Stomach (tissue), 9 donors: ENCODE data around the gene CLSTN2. TPM values are rescaled to one million over a fixed set of nuclear protein-coding genes. Genes with fewer than 3 reads are reported as not detected.

Experiments
- DNase-seq, 2 donors: peaks; one replicate each; pipeline versions ENCODE4 v3.0.0 to v3.0.0-alpha.2; 2013 to 2019
- H3K27ac ChIP-seq, 5 donors: fragments of 200-600 bp in 4 of 5; sonication (generic) in 4 of 5; one replicate each; pipeline ENCODE4 v1.5.1; 2013 to 2019; ENCODE audit warnings: mild to moderate bottlenecking in 1 of 5, moderate library complexity in 1 of 5
- H3K27me3 ChIP-seq, 3 donors: fragments of 200-600 bp; sonication (generic); one replicate each; pipeline ENCODE4 v1.5.1; 2017 to 2019; ENCODE audit warnings: mixed run types in 1 of 3
- H3K36me3 ChIP-seq, 4 donors: fragments of 200-600 bp; sonication (generic); 1 replicate in 3 of 4; 2 replicates in 1 of 4; pipeline ENCODE4 v1.5.1; 2016 to 2019
- H3K4me1 ChIP-seq, 4 donors: fragments of 200-600 bp; sonication (generic); one replicate each; pipeline ENCODE4 v1.5.1; 2016 to 2019
- H3K4me3 ChIP-seq, 4 donors: fragments of 200-600 bp; sonication (generic) in 3 of 4; one replicate each; pipeline ENCODE4 v1.5.1; 2016 to 2019; ENCODE audit warnings: mild to moderate bottlenecking in 1 of 4
- H3K9me3 ChIP-seq, 4 donors: fragments of 200-600 bp; sonication (generic); one replicate each; pipeline ENCODE4 v1.5.1; 2016 to 2019
- CTCF ChIP-seq, 7 experiments: fragments of 450-650 bp in 4 of 7; fragments of 200-600 bp in 3 of 7; sonication (generic) in 3 of 7; IDR thresholded peaks; one replicate each; pipeline ENCODE4 v1.5.1; 2016 to 2019; ENCODE audit warnings: antibody characterized with exemption in 7 of 7, control low read depth in 2 of 7, mild to moderate bottlenecking in 1 of 7
- EP300 ChIP-seq: sonication (generic); formaldehyde crosslinking; IDR thresholded peaks from one replicate; pipeline ENCODE4 v1.6.1; 2017; ENCODE audit warnings: antibody characterized with exemption
- POLR2A ChIP-seq, 4 donors: fragments of 450-650 bp; IDR thresholded peaks; one replicate each; pipeline ENCODE4 v1.6.1; 2016; ENCODE audit warnings: antibody characterized with exemption in 4 of 4, control low read depth in 2 of 4, mild to moderate bottlenecking in 1 of 4, moderate library complexity in 1 of 4
- POLR2AphosphoS5 ChIP-seq, 3 donors: sonication (generic); formaldehyde crosslinking; IDR thresholded peaks; one replicate each; pipeline ENCODE4 v1.6.1; 2016; ENCODE audit warnings: antibody characterized with exemption in 3 of 3
- WGBS, 5 donors: extraction: QIAGEN DNeasy Blood & Tissue Kit in 3 of 5; methylation state at CpG; one replicate each; pipeline versions ENCODE4 v1.1.5 to v1.1.7; 2013 to 2018; 5-methylcytosine and 5-hydroxymethylcytosine counted together
- intact Hi-C: fragments of 100-400 bp; cut with DNase I; formaldehyde crosslinking; loops from one replicate; pipeline ENCODE4 v1.15.1; 2023; ENCODE audit warnings: low total_unique reads
- polyA plus RNA-seq, 3 donors: library from polyadenylated mRNA; stranded (reverse); fragments of 200-250 nt; gene quantifications; one replicate each; pipeline ENCODE4 v1.2.3, GENCODE V29; 2013
- total RNA-seq, 5 donors: library from RNA; depleted of rRNA; stranded (reverse); fragments of >200 nt; gene quantifications; one replicate each; pipeline versions ENCODE4 v1.1.0 to v1.2.3, GENCODE V29; 2014 to 2016
- donor health status: healthy with polysubstance abuse.
- donor health status: Bipolar disorder and iron deficiency.
- donor health status: healthy.

The CLSTN2 gene
- total and polyA plus RNA-seq, 8 donors, result 0.10 to 5.4 (median 1.7) TPM

DNA sequence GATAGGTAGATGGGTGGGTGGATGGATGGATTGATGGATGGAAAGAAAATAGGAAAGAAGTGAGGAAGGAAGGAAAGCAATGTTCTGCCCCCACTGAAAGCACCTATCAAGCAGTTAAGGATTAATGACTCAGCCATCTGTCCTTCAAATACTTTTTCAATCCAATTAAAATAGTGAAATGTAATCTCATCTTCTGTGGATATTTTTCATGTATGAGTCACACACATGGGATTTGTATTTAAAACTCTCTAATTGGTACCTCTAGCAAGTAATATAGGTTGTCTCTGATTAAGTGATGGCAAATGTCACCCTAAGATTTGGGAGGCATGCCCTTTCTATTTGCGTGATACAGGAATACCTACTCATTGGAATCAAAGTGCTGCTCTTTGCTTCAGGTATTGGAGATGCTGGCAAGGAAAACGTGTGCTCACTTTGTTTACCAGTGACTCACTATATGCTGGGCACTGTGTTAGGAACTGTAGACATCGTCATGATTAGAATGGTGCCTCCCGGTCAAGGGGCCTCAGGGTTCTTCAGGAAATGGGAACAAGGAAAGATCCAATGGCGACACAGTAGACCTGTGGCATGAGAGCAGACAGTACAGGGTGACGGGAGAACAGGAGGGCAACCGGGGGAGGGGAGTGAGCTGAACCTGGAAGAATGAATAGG lies 230.1 kb downstream of the CLSTN2 start:
- no peaks in the 10 kb centered on the region for H3K36me3 ChIP-seq
- H3K27me3 ChIP-seq, result no peaks in the 10 kb centered on the region
- H3K9me3 ChIP-seq, result no peaks in the 10 kb centered on the region
- peaks cover 0 to 7% (median 0%) of the 10 kb centered on the region in 4 donors for H3K4me1 ChIP-seq
- no peak overlapping the region for H3K27ac ChIP-seq
- intact Hi-C loops, result no loop called here
- no peak overlapping the region for H3K4me3 ChIP-seq
- no peak for DNase-seq
- 73 to 78% (median 75%) methylated on average over 7 of the region's 7 CpGs for WGBS, 5 donors
- TF ChIP-seq EP300 (no peak), POLR2AphosphoS5 (IDR thresholded peaks at IDR 0.05) (no peak), POLR2A (IDR thresholded peaks at IDR 0.05) (no peak), CTCF (IDR thresholded peaks at IDR 0.05) (no peak)

DNA sequence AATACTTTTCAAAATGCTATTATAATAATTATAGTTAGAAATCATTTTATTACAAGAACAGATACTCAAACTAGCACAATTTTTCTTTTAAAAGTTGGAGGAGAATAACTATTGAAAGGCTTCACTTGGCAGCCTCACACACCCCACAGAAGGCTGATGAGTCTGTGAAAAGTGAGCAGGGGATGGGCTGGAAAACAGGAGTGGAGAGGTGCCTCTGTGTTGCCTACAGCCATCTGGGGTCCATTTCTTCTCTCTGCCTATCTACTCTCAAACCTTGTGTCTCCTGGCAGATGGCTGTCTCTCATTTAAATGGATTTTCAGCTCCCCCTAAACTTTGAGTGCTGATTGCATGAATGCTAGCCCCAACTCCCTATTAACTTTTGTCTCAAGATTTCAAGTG lies 230.8 kb downstream of the CLSTN2 start:
- H3K27ac ChIP-seq, result no peak overlapping the region
- no peaks in the 10 kb centered on the region for H3K9me3 ChIP-seq
- TF ChIP-seq EP300, result no peak
- TF ChIP-seq POLR2AphosphoS5 (IDR thresholded peaks at IDR 0.05), result no peak
- TF ChIP-seq CTCF (IDR thresholded peaks at IDR 0.05), result no peak
- no peak for TF ChIP-seq POLR2A (IDR thresholded peaks at IDR 0.05)
- intact Hi-C loops, result no loop called here
- no peaks in the 10 kb centered on the region for H3K27me3 ChIP-seq
- DNase-seq, result no peak
- peaks cover 0 to 7% (median 0%) of the 10 kb centered on the region in 4 donors for H3K4me1 ChIP-seq
- no peak overlapping the region for H3K4me3 ChIP-seq
- no peaks in the 10 kb centered on the region for H3K36me3 ChIP-seq

DNA sequence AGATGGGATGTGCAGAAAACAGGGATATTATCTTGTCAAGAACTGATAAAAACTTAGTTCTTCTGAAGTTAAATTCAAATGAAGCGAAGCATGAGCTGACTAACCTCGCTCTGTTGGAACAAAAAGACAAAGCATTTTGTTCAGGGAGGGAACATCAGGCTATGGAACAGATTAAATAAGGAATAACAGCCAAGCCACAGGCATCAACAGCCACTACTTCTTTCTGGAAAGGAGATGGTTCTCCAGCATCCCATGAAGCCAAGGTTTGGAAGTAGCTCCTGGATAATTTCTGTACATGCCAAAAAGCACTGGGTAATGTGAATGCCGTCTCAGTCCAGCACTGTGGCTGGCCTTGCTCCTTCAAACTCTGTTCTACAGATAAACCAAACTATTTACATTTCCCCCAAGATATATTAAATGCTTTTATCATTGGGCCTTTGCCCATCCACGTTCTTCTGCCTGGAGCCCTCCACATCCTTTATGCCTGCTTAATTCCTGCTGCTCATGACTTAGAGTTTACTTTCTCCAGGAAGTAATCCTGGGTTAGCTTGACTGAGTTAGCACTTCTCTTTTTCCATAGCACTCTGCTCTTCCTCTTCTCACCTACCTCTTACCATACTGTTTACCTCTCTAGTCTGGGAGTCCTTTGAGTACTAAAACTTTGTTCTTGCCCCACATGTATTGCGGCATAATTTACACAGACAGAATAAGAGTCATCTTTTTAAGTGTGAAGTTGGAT lies 232.0 kb downstream of the CLSTN2 start:
- TF ChIP-seq CTCF (IDR thresholded peaks at IDR 0.05), result no peak
- TF ChIP-seq POLR2AphosphoS5 (IDR thresholded peaks at IDR 0.05), result no peak
- TF ChIP-seq POLR2A (IDR thresholded peaks at IDR 0.05), result no peak
- no peak for TF ChIP-seq EP300
- intact Hi-C loops, result no loop called here
- H3K9me3 ChIP-seq, result no peaks in the 10 kb centered on the region
- H3K36me3 ChIP-seq, result no peaks in the 10 kb centered on the region
- peak in 1 of 2 donors; percentile 6 for DNase-seq
- H3K27me3 ChIP-seq, result no peaks in the 10 kb centered on the region
- no peak overlapping the region for H3K4me3 ChIP-seq
- WGBS, 5 donors, result 66 to 81% (median 70%) methylated on average over 4 to 5 of the region's 5 CpGs
- peaks cover 0 to 7% (median 0%) of the 10 kb centered on the region in 4 donors for H3K4me1 ChIP-seq
- no peak overlapping the region for H3K27ac ChIP-seq

- peaks cover 0 to 7% (median 0%) of the 10 kb centered on the region in 4 donors for H3K4me1 ChIP-seq
- WGBS, 5 donors, result 78 to 81% (median 79%) methylated on average over 5 of the region's 5 CpGs
These were observed 232.8 kb downstream of the CLSTN2 start for GRCh38 chr3:140167600-140168281.

More at GRCh38 chr3:140167600-140168281, 232.8 kb downstream of the CLSTN2 start:
- Histone ChIP-seq H3K36me3 (no peaks in the 10 kb centered on the region), H3K4me3 (no peak overlapping the region), H3K27me3 (no peaks in the 10 kb centered on the region), H3K27ac (no peak overlapping the region), H3K9me3 (no peaks in the 10 kb centered on the region)
- intact Hi-C loops, result no loop called here
- TF ChIP-seq EP300 (no peak), CTCF (IDR thresholded peaks at IDR 0.05) (no peak), POLR2AphosphoS5 (IDR thresholded peaks at IDR 0.05) (no peak)
- DNase-seq, result no peak
